D721Med (cell line): ENCODE data around the gene SORBS1.

Experiments
- DNase-seq: peaks from one replicate; pipeline ENCODE4 v3.0.0; 2011; ENCODE audit warnings: low spot score; ENCODE audit not compliant: insufficient read length
- FAIRE-seq: peaks from 2 replicates; lab custom pipeline; 2011; peaks lifted over from hg19 to GRCh38; lab: Jason Lieb, UNC
- TF ChIP-seq, protein P1 (sequence below): IDR thresholded peaks from 2 replicates; pipeline ENCODE4 v1.5.1; 2012; ENCODE audit warnings: mild to moderate bottlenecking, control low read depth; ENCODE audit not compliant: insufficient read depth; ENCODE audit errors: missing control alignments

Gene SORBS1

GRCh38 chr10:95461611-95462010, 99.6 kb downstream of the SORBS1 start:
- DNase-seq (no peak), FAIRE-seq (no peak)
- TF ChIP-seq, protein P1, sequence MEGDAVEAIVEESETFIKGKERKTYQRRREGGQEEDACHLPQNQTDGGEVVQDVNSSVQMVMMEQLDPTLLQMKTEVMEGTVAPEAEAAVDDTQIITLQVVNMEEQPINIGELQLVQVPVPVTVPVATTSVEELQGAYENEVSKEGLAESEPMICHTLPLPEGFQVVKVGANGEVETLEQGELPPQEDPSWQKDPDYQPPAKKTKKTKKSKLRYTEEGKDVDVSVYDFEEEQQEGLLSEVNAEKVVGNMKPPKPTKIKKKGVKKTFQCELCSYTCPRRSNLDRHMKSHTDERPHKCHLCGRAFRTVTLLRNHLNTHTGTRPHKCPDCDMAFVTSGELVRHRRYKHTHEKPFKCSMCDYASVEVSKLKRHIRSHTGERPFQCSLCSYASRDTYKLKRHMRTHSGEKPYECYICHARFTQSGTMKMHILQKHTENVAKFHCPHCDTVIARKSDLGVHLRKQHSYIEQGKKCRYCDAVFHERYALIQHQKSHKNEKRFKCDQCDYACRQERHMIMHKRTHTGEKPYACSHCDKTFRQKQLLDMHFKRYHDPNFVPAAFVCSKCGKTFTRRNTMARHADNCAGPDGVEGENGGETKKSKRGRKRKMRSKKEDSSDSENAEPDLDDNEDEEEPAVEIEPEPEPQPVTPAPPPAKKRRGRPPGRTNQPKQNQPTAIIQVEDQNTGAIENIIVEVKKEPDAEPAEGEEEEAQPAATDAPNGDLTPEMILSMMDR: no peak

GRCh38 chr10:95459446-95460045, 101.6 kb downstream of the SORBS1 start:
- TF ChIP-seq, protein P1: no peak
- DNase-seq (no peak), FAIRE-seq (no peak)

DNA sequence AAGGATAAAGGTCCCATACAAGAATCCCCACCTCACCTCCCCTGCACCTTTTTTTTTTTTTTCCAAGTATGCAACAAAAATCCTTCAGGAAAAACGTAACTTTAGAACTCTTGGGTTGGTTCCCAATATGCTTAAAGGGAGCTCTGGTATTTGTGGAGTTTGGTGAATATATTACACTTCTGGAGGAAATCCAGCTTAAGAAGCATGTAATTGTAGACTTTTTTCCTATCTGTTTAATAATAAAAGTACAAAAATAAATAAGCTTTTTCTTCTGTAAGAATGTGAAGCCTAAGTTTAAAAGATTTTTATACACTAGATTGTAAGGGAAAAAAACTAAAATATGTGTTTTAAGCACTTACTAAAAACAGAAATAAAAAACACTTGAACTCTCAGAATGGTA, 102.3 kb downstream of the SORBS1 start:
- TF ChIP-seq, protein P1: no peak
- DNase-seq: no peak
- FAIRE-seq: no peak

- DNase-seq (no peak), FAIRE-seq (no peak)
- TF ChIP-seq, protein P1: no peak
Observed at GRCh38 chr10:95458014-95458413, 103.2 kb downstream of the SORBS1 start.

DNA sequence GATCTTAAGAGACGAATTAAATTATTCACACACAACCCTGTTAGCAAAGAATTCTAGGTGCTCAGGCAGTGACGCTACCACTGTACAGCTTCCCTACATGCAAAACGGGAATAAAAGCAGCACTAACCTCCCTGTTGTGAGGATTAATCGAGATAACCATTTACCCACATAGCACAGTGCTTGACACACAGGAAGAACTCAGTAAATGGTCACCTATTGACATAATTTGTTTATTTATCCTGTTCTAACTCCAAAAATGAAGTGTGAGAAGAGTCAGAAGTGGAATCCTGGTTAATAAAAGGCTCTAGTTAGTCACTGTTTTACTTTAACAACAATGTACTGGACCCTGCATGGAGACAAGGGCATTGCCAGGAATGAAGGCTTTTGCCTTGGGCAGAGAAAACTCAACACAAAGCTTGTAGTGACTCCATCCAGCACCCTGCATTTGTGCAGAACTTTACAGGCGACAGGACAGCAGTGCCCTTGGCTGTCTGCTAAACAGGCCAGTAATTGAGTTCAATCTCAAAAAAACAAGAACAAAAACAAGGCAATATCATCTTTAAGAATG, 103.8 kb downstream of the SORBS1 start:
- DNase-seq (no peak), FAIRE-seq (no peak)
- TF ChIP-seq, protein P1: no peak

- TF ChIP-seq, protein P1: no peak
- no peak for DNase-seq
- no peak for FAIRE-seq
Observed at GRCh38 chr10:95456516-95456915, 104.7 kb downstream of the SORBS1 start.

- FAIRE-seq: no peak
- TF ChIP-seq, protein P1: no peak
- no peak for DNase-seq
Observed at GRCh38 chr10:95454940-95455339, 106.2 kb downstream of the SORBS1 start.
